GM11168 (cell line): ENCODE measurements around the gene TMEM247.
"Not testable (repeated sequence)": the region's sequence is repeated elsewhere in the genome, so short reads cannot be mapped to it uniquely, and the experiment has no call there.

ENCODE experiments used
- in situ Hi-C: fragments of 300-500 bp; cut with MboI; formaldehyde crosslinking; loops from one replicate; pipeline ENCODE4 v1.12.0; 2022; ENCODE audit warnings: low sequenced_read_pairs; ENCODE audit not compliant: unreplicated experiment

Gene TMEM247

DNA sequence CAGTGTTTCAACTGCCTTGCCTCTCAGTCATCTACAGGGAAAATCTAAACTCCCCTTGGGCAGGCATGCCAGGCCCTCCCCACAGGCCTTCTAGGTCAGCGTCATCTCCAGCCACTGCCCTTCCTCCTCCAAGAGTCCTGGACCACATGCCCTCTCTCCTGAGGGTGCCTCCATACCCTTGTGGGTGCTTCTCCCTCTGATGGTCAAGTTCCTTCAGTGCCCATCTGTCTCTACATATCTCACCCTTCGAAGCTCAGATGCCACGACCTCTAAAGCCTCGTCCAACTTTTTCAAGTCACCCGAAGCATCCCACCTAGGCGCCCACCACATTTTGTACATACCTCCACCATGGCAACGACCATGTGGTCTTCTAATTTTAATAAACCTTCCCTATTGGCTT, 22.6 kb upstream of the TMEM247 start:
- in situ Hi-C loops = no loop called here

DNA sequence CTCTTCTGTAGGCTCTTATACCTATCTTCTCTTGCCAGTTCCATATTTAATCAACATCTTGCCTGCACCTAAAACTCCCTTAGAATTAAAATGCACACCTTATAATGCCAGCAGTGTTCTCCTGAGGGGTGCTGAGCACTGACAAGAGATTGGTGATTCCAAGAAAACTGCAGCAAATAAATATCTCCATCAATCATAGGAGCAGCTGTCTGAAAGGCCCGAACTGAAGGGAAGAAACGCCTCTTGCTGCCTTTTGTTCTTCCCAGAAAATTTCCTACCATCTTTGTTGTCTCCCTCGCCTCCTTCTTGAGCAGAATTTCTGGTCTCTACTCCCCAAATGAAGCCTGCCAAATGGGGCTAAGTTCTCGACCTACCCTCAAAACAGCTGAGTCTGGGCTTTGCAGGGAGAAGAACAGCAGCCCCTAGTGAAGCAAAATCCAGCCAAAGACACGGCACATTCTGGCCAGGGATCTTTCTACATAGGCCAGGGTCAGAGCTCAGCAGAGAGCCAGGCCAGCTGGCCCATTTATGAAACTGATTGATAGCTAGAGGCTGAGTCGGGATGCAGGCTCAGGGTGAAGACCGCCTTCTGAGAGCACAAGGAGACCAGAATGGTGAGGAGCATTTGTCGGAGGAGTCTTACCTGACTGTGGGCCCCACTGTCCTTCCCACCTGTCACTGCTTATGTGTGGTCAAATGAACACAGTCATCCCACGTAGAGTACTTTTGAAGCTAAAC, 20.4 kb upstream of the TMEM247 start:
- in situ Hi-C loops = no loop called here

DNA sequence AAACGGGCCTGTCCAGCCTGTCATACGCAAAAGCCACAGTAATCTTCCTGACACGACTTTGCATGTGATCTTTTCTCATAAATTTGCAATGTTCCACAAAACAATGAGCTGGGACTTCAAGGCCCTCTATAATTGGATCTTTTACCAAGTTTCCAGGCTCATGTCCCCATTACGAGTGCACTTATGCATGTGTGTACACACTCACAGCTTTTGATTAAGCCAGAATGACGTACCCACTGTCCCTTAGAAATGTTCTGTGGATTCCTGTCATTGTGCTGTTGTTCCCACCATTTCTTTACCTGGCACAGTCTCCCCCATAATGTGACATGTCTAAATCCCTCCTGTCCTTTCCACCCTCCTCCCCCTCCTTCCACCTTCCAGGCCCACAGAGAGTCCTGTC, 19.7 kb upstream of the TMEM247 start:
- in situ Hi-C loops = no loop called here

DNA sequence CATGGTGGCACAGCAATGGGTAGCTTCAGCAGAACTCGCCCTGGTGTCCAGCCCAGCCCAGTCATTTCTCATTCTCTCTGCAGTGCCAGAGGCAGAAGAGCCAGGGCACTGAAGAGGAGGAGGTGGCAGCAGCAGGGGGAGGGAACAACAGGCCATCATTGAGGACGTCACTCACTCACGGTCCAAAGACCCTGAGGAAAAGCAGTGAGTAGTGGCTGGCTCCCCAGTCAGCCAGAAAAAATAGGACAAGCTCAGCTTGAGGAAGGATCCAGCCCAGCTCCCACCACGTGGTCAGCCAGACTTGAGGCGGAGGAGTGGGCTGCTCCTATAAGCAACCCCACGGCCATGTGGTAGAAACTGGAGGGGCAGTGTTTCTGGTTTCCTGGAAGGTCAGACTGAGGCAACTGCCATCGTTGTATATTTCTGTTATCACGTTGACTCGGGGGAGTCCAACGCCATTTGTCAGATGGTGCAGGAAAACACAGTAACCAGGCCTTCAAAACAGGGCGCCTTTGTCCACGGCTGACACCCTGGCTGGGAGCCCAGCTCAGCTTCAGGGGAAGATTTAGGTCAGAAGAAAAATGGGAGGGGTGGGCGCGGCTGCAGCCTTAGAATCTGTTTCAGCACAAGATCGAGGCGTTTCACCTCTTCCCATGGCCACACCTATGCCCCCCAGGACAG, 19.0 kb upstream of the TMEM247 start:
- in situ Hi-C loops = no loop called here

DNA sequence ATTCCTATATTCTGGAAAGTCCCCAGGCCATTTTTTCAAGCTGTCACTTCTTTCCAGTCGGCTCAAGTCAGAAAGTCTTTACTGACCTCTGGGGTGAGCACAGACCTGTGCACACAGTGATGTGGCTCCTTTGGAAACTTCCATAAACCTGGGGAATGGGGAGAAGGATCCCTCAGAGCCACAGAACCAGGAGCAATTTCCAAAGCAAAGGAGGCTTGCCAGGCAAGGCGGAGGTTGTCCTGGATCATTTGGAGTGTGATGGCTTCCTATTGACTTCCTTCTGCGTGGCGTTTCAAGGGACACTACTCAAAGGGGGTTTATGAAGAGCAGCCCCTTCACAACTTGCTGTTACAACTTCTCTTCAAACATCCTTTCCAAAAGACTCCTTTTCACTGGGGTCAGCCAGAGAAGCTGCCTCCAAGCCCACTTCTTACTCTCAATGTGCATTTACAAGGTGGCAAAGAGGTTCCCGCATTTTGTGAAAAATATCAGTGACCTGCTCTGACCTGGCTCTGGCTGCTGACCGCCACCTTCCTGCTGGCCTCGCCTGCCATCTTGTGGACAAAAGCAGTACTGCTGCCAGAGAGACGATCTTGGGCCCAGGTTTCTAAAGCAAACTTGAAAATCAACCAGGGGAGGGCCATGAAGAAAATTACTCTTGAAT, 18.2 kb upstream of the TMEM247 start:
- in situ Hi-C loops = no loop called here

DNA sequence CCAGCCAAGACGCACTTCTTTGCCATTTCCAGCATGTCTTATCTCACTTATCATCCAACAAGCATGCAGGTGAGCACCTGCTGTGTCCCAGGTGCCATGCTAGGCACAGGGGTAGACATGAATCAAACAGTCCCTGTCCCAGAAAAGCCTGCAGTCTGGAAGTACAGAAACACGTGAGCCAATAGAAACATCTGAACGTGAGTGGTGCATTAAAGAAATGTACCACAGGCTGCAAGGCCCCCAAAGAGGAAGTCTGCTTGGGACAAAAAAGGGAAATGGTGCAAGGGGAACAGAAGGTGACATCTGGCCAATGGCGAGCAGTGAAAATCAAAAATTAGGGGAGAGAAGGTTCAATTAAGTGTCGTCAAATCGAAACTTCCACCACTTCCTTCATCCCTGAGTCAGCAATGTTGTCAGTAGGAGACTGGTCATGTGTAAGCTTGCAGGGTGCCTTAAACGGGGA, 17.6 kb upstream of the TMEM247 start:
- in situ Hi-C loops = no loop called here

DNA sequence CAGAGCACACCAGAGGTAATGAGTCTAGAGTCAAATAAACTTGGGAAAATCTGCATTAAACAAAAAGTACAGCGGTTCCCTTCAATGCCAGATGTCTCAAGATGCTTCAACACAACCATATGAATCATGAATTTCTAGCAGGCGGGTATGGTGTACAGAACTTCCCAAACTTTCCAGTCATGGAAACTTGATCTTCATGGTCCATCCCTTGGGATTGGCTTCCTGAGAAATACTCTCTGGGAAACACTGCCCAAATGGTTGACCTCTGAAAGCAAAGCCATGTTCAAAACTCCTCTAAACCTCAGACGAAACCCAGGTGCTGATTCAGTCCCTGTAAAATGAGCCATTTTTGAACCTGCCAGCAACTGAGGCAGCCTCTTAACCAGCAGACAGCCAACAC, 16.4 kb upstream of the TMEM247 start:
- in situ Hi-C loops = no loop called here

DNA sequence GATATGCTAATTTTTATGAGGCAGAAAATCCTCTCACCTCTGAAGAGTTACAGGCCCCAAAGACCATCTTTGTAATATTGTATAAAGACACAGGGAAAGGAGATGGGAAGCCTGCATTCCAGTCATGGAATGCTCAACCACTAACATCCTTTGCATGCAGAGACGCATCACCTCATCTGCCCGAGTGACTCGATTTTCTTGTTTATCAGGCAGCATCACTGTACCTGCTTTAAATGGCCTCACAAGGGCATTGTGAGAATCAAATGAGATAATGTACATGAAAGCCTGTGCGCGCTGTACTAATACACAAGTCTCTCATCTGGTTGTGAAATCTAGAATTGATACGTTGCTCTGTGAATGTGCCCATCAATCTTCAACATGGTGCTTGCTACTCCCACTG, 10.2 kb upstream of the TMEM247 start:
- in situ Hi-C loops = no loop called here

DNA sequence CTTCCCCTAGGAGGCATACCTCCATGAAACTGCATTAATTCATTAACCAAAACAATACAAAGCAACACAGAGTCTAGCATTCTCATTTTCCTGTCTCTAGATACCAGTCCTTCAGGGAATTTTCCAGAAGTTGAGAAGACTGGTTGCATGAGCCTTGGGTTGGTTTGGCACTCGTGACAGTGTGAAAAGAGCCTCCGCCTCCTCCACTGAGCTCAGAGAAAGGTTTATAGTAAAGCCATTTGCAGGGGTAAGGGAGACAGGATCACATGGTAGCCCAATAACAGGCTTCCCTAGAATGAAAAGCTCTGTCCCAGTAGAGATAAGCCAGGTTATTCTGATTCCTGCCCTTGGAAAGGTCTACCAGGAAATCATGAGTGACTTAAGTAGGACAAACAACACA, 9.7 kb upstream of the TMEM247 start:
- in situ Hi-C loops = no loop called here

DNA sequence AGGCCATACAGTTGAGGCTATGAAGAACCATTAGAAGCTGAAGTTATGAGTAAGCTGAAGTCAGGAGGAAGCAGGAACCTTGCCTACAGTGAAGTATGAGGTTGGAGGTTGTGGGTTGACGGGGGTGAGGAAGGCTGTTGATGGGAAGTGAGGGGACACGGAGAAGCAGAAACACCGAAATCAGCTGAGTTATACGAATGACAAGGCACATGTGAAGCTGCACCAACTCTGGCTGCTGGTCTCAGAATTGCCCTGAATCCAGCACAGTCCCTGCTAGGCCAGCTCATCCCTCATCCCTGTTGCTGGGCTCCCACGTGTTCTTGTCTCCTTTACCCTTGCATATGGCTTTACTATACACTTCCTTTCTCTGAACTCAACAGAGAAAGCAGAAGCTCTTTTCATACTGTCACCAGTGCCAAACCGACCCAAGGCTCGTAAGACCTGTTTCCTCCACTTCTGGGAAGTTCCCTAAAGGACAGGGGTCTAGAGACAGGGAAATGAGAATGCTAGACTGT, 9.2 kb upstream of the TMEM247 start:
- in situ Hi-C loops = no loop called here

DNA sequence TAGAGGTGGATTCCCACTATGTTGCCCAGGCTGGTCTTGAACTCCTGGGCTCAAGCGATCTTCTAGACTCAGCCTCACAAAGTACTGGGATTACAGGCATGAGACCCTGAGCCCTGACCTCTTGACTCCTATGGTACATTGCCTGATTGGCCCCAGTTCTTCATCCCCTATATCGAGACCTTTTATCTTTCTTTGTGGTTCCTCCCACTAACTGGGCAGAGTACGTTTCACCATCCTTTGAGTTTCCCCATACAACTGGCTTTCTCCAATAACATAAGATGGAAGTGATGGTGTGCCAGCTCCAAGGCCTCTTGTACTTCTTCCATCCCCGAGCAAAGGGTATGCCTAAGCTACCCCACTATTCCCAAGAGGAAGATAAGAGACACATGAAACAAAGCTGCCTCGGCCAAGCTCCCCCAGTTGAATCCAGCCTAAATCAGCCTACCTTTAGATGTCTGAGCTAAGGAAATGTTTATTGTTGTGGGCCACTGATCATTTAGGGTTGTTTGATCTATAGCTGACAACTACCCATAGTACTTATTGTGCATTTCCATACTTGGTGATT, 8.3 kb upstream of the TMEM247 start:
- in situ Hi-C loops = no loop called here

DNA sequence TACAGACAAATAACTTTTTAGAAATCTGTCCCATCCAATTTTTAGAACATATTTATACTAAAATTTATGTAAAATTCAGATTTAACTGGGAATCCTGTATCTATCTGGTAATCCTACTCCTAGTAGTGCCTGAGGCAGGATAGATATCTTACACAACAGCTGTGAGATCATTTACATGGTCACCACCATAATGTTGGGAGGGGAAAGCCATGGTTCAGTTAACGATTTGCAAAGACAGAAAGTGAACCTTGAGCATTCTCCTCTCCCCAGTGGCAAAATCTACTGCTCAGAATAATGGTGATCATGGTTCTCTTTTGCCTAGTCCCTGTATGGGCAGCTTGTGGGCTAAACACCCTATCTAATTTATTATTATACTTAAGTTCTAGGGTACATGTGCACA, 7.7 kb upstream of the TMEM247 start:
- in situ Hi-C loops = no loop called here

DNA sequence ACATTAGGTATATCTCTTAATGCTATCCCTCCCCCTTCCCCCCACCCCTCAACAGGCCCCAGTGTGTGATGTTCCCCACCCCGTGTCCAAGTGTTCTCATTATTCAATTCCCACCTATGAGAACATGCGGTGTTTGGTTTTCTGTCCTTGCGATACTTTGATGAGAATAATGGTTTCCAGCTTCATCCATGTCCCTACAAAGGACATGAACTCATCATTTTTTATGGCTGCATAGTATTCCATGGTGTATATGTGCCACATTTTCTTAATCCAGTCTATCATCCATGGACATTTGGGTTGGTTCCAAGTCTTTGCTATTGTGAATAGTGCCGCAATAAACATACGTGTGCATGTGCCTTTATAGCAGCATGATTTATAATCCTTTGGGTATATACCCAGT, 7.2 kb upstream of the TMEM247 start:
- in situ Hi-C loops = not testable (repeated sequence)

DNA sequence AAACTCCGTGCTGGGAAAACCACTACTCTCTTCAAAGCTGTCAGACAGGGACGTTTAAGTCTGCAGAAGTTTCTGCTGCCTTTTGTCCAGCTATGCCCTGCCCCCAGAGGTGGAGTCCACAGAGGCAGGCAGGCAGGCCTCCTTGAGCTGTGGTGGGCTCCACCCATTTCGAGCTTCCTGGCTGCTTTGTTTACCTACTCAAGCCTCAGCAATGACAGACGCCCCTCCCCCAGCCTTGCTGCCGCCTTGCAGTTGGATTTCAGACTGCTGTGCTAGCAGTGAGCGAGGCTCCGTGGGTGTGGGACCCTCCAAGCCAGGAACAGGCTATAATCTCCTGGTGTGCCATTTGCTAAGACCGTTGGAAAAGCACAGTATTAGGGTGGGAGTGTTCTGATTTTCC, 1.9 kb upstream of the TMEM247 start:
- in situ Hi-C loops = not testable (repeated sequence)

DNA sequence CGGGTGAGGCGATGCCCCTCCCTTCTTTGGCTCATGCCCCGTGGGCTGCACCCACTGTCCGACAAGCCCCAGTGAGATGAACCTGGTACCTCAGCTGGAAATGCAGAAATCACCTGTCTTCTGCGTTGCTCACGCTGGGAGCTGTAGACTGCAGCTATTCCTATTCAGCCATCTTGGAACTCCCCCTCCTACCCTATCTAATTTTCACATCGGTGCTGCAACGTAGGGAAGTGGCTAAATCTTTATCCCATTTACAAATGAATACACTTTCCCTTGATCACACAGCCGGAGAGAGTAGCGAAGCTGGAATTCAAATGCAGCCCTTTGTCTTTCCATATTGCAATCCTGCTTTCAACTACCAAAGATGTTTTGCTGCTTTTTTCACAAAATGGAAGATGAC, 1.4 kb upstream of the TMEM247 start:
- in situ Hi-C loops = no loop called here

DNA sequence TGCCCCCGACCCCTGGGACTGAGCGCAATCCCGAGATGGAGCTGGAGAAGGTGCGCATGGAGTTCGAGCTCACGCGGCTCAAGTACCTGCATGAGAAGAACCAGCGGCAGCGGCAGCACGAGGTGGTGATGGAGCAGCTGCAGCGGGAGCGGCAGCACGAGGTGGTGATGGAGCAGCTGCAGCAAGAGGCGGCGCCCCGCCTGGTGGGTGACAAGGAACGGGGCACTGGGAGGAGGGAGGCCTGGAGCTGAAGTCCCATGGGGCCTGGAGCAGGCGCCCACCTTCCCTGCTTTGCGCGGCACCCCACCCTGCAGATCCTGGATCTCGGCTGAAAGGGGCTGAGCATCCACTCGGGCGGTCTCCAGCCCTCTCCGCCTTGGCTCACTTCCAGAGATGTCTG, 1.2 kb downstream of the TMEM247 start:
- in situ Hi-C loops = no loop called here

DNA sequence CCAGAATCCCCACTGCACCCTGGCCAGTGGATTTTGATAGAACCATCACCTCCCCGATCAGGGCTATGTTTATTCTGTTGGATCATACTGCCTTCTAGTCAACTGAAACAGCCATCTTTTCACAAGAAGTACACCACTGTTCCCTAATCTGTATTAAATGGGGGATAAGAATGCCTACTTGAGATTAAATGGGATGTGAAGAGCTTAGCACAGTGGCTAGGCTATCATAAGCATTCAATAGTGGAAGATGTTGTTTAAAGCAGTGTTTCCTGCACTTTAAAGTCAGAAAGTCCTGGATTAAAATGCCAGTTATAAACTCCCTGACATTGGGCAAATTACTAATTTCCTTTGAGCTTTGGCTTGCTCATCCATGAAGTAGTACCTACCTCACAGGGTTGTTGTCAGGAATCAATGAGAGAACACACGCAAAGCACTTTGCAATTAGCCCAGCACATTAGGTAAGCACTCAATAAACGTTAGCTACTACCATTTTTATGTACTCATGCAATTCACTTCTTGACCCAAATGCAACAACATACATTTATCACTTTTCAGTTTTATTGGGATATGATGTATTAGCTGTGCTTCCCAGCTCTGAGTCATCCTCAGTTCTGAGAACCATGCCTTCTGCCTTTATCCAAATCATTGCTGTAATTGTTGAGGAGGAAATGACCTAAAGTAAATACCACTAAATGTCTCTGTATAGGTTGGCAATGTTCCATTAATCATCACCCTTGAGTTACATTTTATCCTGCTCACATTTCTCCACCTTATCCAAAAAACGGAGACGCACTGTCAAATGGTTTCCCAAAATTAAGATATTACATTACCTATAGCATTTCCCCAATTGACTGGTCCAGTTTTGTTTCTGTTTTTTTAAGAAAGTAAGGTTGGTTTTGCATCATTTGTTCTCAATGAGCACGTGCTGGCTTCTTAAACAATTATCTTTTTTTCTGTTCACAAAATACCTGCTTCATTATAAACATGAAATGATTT, 2.1 kb downstream of the TMEM247 start:
- in situ Hi-C loops = no loop called here

DNA sequence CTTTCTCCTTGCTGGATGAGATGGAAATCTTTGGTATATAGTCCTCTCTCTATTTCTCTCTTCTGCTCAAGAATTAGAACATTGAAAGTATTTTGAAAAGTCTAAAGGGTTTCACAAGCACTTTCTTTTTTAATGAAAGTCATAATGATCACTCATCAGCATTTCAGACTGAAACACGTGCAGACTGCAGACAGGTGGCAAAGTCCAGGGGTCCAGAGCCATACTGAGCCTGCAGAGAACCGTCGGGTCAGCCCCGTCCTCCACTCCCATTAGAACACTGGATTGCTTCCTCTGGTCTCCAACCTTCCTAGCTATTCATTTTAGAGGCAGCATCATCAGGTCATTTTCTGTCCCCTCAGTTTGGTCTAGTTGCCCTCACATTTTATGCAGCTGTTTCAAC, 3.1 kb downstream of the TMEM247 start:
- in situ Hi-C loops = no loop called here

DNA sequence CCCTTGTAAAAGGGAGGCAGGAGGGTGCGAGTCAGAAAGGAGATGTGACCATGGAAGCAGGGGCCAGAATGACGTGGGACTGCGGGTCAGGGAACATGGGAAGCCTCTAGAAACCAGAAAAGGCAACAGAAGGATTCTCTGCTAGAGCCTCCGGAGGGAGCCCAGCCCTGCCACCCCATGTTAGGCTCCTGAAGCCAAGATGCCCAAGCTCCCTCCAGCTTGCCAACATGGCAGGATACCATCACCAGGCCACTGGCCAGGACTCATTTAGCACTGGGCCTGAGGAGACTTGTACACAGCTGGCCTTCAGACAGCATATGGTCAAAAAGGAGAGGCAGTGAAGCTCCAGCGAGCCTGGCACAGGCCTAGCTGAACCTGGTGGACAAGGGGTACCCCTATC, 5.6 kb downstream of the TMEM247 start:
- in situ Hi-C loops = no loop called here

DNA sequence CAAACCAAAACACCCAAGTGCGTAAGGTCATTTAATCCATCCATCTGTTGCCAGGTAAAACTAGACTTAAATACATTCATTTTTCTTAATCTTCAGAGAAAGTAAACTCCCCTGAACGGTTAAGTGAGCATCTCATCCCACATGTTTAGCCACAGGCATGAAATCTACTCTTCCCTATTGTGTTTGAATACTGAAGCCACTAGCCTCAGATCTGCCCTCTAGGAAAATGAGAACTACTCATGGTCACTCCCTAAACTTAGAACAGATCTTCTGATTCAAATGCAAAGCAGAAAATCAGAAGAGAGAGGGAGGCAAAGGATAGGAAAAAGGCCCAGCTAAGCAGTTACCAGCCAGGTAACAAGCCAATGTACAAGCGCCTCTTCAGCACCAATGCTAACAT, 7.1 kb downstream of the TMEM247 start:
- in situ Hi-C loops = no loop called here
